Measurements from ENCODE around the gene GET4. TPM values are rescaled to one million over a fixed set of nuclear protein-coding genes. Genes with fewer than 3 reads are reported as not detected.

The GET4 gene
- total and polyA plus RNA-seq, 10 of the 15 experiments (the other 5 are each of a cell fraction or from before 2014, with no cell fraction given): 0.66 to 73.8 (median 34.0) TPM

GRCh38 chr7:906776-907157 lies 30.4 kb downstream of the GET4 start (continued):
- TF ChIP-seq ZNF274 (IDR thresholded peaks at IDR 0.05; ENCODE audit: insufficient read depth, insufficient read length) (no peak), NFXL1 (IDR thresholded peaks at IDR 0.05; ENCODE audit: borderline replicate concordance) (no peak), WRNIP1 (IDR thresholded peaks at IDR 0.05; ENCODE audit: borderline replicate concordance, low read depth, low read length) (no peak), PRDM15 (CRISPR knock-in tag; IDR thresholded peaks at IDR 0.05) (no peak), NFIC (IDR thresholded peaks at IDR 0.05; ENCODE audit: low read depth, low read length) (no peak)

- no peak for DNase-seq (ENCODE audit: low read depth, low spot score)
- Histone ChIP-seq H3K4me3 (no peak overlapping the region), H3K4me2 (ENCODE audit: control insufficient read depth, insufficient read depth) (no peak overlapping the region), H3K36me3 (ENCODE audit: control insufficient read depth in 2 of 2, insufficient read depth in 2 of 2, low read length in 1 of 2) (peaks cover 0 to 9% of the 10 kb centered on the region in 2 experiments; a peak in 2 of 4 replicates), H3K79me2 (ENCODE audit: control insufficient read depth, insufficient read depth, low read length) (no peaks in the 10 kb centered on the region; the same call in none of the 2 replicates), H3K27ac (ENCODE audit: control insufficient read depth, insufficient read depth) (no peak overlapping the region), H2AFZ (ENCODE audit: control insufficient read depth, low read depth, low read length) (no peak overlapping the region), H3K9ac (ENCODE audit: control insufficient read depth, insufficient read depth, low read length) (no peak overlapping the region), H4K20me1 (ENCODE audit: control insufficient read depth, insufficient read depth) (no peaks in the 10 kb centered on the region), H3K9me3 (replicated peaks; ENCODE audit: control insufficient read depth, insufficient read depth, low read length) (no peaks in the 10 kb centered on the region), H3K4me1 (ENCODE audit: control insufficient read depth, insufficient read depth, low read length) (peaks cover 16% of the 10 kb centered on the region), H3K27me3 (replicated peaks in 1 of 2; ENCODE audit: control insufficient read depth in 2 of 2, insufficient read depth in 2 of 2, low read length in 1 of 2) (no peaks in the 10 kb centered on the region)
- ChIA-PET SMC1A (ENCODE audit: uncharacterized antibody, unreplicated experiment) (interaction anchor here (1.3 to 4.2 kb wide), 3 partner anchors 15 to 49 kb away, joined by 6 to 31 read pairs (median 16); partner anchors contain the start of gene ADAP1), RAD21 (ENCODE audit: unreplicated experiment) (interaction anchor here (0.8 to 3.1 kb wide), 6 partner anchors 42 to 269 kb away, joined by 3 to 20 read pairs (median 4); no protein-coding TSS in a partner anchor), CTCF (interaction anchor here (0.9 to 3.9 kb wide), 9 partner anchors 15 to 268 kb away, joined by 3 to 20 read pairs (median 5); no protein-coding TSS in a partner anchor), POLR2A (interaction anchor here (0.6 kb wide), 1 partner anchor 23 kb away, joined by 3 read pairs; no protein-coding TSS in a partner anchor)
- in situ Hi-C loops (cut with MboI) (no loop called here), intact Hi-C loops (cut with micrococcal nuclease; ENCODE audit: unreplicated experiment) (loop anchor here (10.0 kb wide), 1 partner anchor 157 kb away; no protein-coding TSS in a partner anchor)
- WGBS (ENCODE audit: insufficient coverage, insufficient replicate concordance, low lambda C conversion rate, missing lambda C conversion rate): 53% methylated on average over 41 of the region's 49 CpGs
- BruUV-seq (replicated peaks): no TSS peak
- ATAC-seq: no peak
- no peak for FAIRE-seq
- TF ChIP-seq, protein P1, sequence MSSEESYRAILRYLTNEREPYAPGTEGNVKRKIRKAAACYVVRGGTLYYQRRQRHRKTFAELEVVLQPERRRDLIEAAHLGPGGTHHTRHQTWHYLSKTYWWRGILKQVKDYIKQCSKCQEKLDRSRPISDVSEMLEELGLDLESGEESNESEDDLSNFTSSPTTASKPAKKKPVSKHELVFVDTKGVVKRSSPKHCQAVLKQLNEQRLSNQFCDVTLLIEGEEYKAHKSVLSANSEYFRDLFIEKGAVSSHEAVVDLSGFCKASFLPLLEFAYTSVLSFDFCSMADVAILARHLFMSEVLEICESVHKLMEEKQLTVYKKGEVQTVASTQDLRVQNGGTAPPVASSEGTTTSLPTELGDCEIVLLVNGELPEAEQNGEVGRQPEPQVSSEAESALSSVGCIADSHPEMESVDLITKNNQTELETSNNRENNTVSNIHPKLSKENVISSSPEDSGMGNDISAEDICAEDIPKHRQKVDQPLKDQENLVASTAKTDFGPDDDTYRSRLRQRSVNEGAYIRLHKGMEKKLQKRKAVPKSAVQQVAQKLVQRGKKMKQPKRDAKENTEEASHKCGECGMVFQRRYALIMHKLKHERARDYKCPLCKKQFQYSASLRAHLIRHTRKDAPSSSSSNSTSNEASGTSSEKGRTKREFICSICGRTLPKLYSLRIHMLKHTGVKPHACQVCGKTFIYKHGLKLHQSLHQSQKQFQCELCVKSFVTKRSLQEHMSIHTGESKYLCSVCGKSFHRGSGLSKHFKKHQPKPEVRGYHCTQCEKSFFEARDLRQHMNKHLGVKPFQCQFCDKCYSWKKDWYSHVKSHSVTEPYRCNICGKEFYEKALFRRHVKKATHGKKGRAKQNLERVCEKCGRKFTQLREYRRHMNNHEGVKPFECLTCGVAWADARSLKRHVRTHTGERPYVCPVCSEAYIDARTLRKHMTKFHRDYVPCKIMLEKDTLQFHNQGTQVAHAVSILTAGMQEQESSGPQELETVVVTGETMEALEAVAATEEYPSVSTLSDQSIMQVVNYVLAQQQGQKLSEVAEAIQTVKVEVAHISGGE (CRISPR knock-in tag; IDR thresholded peaks at IDR 0.05): no peak
- TF ChIP-seq KDM1A (IDR thresholded peaks at IDR 0.05; ENCODE audit: borderline replicate concordance): no peak
- TF ChIP-seq EP300 (IDR thresholded peaks at IDR 0.05; ENCODE audit: borderline replicate concordance in 1 of 2, control insufficient read depth in 1 of 2, low read depth in 2 of 2, low read length in 2 of 2): no peak
- no peak for TF ChIP-seq STAT3 (IDR thresholded peaks at IDR 0.05; ENCODE audit: low read depth, low read length)
- TF ChIP-seq IKZF1 (conservative IDR thresholded peaks at IDR 0.05): peak; percentile 8; the same call in 1 of the 2 replicates
- no peak for TF ChIP-seq JUND (IDR thresholded peaks at IDR 0.05; ENCODE audit: low read depth, low read length)
- no peak for TF ChIP-seq MYC (IDR thresholded peaks at IDR 0.05; ENCODE audit: insufficient read depth, insufficient read length, insufficient replicate concordance, low read length, severe bottlenecking)
- no peak for TF ChIP-seq HDAC2 (IDR thresholded peaks at IDR 0.05)
These were observed 31.0 kb downstream of the GET4 start for GRCh38 chr7:907158-907980.
